ENCODE measurements around the gene TIMMDC1. TPM values are rescaled to one million over a fixed set of nuclear protein-coding genes. Genes with fewer than 3 reads are reported as not detected.

TIMMDC1 gene
- total RNA-seq, 4 donors from 2014 or later, result 40.4 to 41.9 (median 40.5) TPM

- H3K4me3 ChIP-seq (ENCODE audit: low read depth, poor library complexity, severe bottlenecking), result no peak overlapping the region
- 89 to 96% methylated on average over 2 of the region's 2 CpGs for WGBS, 2 donors
- intact Hi-C loops (cut with DNase I; ENCODE audit: low total_unique reads), result no loop called here
- DNase-seq (ENCODE audit: low spot score in 2 of 2), result no peak
- TF ChIP-seq POLR2A (IDR thresholded peaks at IDR 0.05), result no peak
- no peak for TF ChIP-seq CTCF (IDR thresholded peaks at IDR 0.05)
Observed at GRCh38 chr3:119490153-119490552, 8.2 kb upstream of the TIMMDC1 start.

DNA sequence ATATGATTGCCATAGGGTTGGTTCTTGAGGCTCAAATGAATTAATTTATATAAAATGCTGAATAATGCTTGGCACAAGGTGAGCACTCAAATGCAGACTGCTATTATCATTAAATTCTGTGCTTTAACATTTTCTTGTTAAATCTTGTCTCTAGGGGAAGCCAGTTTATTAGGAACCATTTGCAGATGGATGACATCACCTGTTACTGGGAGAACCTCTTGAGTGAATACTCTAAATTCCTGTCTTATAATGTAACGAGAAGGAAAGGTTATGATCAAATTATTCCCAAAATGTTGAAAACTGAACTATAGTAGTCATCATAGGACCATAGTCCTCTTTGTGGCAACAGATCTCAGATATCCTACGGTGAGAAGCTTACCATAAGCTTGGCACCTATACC, 6.2 kb upstream of the TIMMDC1 start:
- no peak for TF ChIP-seq POLR2A (IDR thresholded peaks at IDR 0.05)
- no peak for TF ChIP-seq CTCF (IDR thresholded peaks at IDR 0.05)
- no peak for DNase-seq (ENCODE audit: low spot score in 2 of 2)
- no peak overlapping the region for H3K4me3 ChIP-seq (ENCODE audit: low read depth, poor library complexity, severe bottlenecking)
- 87 to 92% methylated on average over 2 of the region's 2 CpGs for WGBS, 2 donors
- intact Hi-C loops (cut with DNase I; ENCODE audit: low total_unique reads), result no loop called here

DNA sequence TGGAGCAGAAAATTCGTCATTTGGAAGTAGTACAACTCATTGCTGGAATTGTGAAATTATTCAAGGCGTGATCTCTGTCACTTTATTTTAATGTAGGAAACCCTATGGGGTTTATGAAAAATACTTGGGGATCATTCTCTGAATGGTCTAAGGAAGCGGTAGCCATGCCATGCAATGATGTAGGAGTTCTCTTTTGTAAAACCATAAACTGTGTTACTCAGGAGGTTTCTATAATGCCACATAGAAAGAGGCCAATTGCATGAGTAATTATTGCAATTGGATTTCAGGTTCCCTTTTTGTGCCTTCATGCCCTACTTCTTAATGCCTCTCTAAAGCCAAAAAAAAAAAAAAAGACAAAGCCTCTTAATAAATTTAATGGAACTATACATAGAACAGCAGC, 5.5 kb upstream of the TIMMDC1 start:
- WGBS, 2 donors, result 88 to 89% methylated on average over 3 of the region's 3 CpGs
- no peak for DNase-seq (ENCODE audit: low spot score in 2 of 2)
- intact Hi-C loops (cut with DNase I; ENCODE audit: low total_unique reads), result no loop called here

DNA sequence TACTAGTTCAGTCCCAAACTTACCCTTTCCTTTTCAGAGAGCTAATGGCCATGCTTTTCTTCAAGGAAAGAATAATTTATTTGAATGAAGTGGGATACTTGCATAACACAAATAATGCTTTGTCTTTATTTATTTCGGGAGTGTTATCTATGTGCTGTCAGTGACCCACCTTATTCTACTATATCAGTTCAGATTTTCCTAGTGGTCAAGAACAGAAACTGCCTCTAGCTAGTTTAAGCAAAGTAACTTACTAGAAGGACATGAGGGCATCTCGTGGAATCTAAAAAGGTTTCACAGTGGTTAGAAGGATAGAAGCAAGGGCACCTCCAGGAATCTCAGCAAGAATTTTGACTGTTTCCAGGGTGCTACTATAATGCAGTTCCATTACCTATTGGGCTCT, 3.8 kb upstream of the TIMMDC1 start:
- intact Hi-C loops (cut with DNase I; ENCODE audit: low total_unique reads), result no loop called here

More for the DNA sequence above, 5.5 kb upstream of the TIMMDC1 start:
- H3K4me3 ChIP-seq (ENCODE audit: low read depth, poor library complexity, severe bottlenecking), result no peak overlapping the region
- no peak for TF ChIP-seq POLR2A (IDR thresholded peaks at IDR 0.05)
- no peak for TF ChIP-seq CTCF (IDR thresholded peaks at IDR 0.05)

DNA sequence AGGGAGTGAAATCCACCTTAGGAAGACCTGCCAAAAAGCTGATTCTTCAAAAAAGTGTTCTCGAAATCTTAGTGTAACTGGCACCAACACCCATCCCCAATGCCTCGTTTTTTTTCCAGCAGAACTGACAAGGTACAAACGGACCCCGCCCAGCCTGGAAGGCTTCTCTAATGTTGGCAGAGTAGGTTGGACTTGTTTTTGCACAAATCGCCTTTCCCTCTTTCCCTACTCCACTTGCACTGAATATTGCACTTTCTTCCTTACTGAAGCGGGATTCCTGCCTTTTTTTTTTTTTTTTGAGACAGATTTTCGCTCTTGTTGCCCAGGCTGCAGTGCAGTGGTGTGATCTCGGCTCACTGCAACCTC, 544 bp upstream of the TIMMDC1 start:
- peak in 1 of 2 donors; percentile 55 for DNase-seq (ENCODE audit: low spot score in 2 of 2)
- 3 to 5% methylated on average over 8 of the region's 8 CpGs for WGBS, 2 donors
- peak overlapping the region; percentile 63 for H3K4me3 ChIP-seq (ENCODE audit: low read depth, poor library complexity, severe bottlenecking)
- intact Hi-C loops (cut with DNase I; ENCODE audit: low total_unique reads), result no loop called here
- TF ChIP-seq CTCF (IDR thresholded peaks at IDR 0.05) (no peak), POLR2A (IDR thresholded peaks at IDR 0.05) (no peak)

More for the DNA sequence above, 3.8 kb upstream of the TIMMDC1 start:
- WGBS, 2 donors, result 87 to 90% methylated on average over 2 of the region's 2 CpGs
- no peak overlapping the region for H3K4me3 ChIP-seq (ENCODE audit: low read depth, poor library complexity, severe bottlenecking)
- no peak for DNase-seq (ENCODE audit: low spot score in 2 of 2)
- TF ChIP-seq POLR2A (IDR thresholded peaks at IDR 0.05) (no peak), CTCF (IDR thresholded peaks at IDR 0.05) (no peak)

DNA sequence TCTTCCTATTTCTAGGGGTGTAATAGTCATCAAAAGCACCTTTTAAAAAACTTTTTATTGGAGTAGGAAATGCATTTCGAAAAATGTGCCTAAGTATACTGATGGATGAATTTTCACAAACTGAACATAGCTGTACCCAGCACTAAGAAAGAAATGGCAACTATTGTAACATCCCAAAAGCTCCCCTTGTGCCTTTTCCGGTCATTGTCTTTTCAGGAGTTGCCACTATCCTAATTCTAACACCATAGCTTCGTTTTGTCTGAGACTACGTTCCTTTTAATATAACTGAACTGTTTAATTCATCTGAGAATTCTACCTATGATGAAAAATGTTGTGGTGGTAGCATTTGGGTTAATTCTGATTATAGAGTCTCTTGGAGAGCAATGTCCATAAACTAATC, 1.9 kb downstream of the TIMMDC1 start:
- DNase-seq (ENCODE audit: low spot score in 2 of 2), result no peak
- TF ChIP-seq POLR2A (IDR thresholded peaks at IDR 0.05), result no peak
- TF ChIP-seq CTCF (IDR thresholded peaks at IDR 0.05), result no peak
- H3K4me3 ChIP-seq (ENCODE audit: low read depth, poor library complexity, severe bottlenecking), result no peak overlapping the region
- WGBS, 2 donors, result 67 to 80% methylated on average over 4 of the region's 4 CpGs
- intact Hi-C loops (cut with DNase I; ENCODE audit: low total_unique reads), result no loop called here
